K562 (cell line): Measurements from ENCODE around the gene ESCO1. TPM values are rescaled to one million over a fixed set of nuclear protein-coding genes. Genes with fewer than 3 reads are reported as not detected.

Source experiments
- CBX5 ChIP-seq: IDR thresholded peaks from 2 replicates; pipeline ENCODE4 v1.6.1; 2014; ENCODE audit warnings: low read depth, borderline replicate concordance
- ELF4 ChIP-seq: fragments of 450-650 bp; formaldehyde crosslinking; IDR thresholded peaks from 2 replicates; pipeline ENCODE4 v1.4.0; 2022; ENCODE audit warnings: missing genetic modification characterization
- EWSR1 ChIP-seq: fragments of 450-650 bp; IDR thresholded peaks from 2 replicates; pipeline ENCODE4 v1.6.1; 2018; ENCODE audit warnings: borderline replicate concordance, mild to moderate bottlenecking, low read depth, moderate library complexity; ENCODE audit not compliant: partially characterized antibody
- GABPB2 ChIP-seq: fragments of 250-450 bp; sonication (Bioruptor Pico); conservative IDR thresholded peaks from 2 replicates; pipeline ENCODE4 v1.5.1; 2021; ENCODE audit warnings: mild to moderate bottlenecking
- GTF2A2 ChIP-seq: IDR thresholded peaks from 2 replicates; pipeline ENCODE4 v1.6.1; 2016; ENCODE audit warnings: mild to moderate bottlenecking, missing genetic modification characterization, missing compliant biosample characterization
- HOMEZ ChIP-seq: fragments of 250-450 bp; sonication (Bioruptor Pico); IDR thresholded peaks from 2 replicates; pipeline ENCODE4 v1.4.0; 2020; ENCODE audit warnings: mild to moderate bottlenecking, moderate library complexity
- MNT ChIP-seq, 2 experiments: fragments of 450-650 bp; conservative IDR thresholded peaks; 2 replicates each; pipeline ENCODE4 v1.6.1; 2017; ENCODE audit warnings: mild to moderate bottlenecking in 2 of 2, moderate library complexity in 2 of 2
- NUFIP1 ChIP-seq: fragments of 450-650 bp; IDR thresholded peaks from 2 replicates; pipeline ENCODE4 v1.6.1; 2018; ENCODE audit not compliant: partially characterized antibody
- RFX5 ChIP-seq: IDR thresholded peaks from 2 replicates; pipeline ENCODE4 v1.6.1; 2011; ENCODE audit warnings: low read depth, mild to moderate bottlenecking, improper control_type of control experiment, low read length
- SAFB ChIP-seq: fragments of 200-400 bp; formaldehyde crosslinking; IDR thresholded peaks from 2 replicates; pipeline ENCODE4 v1.6.1; 2017; ENCODE audit warnings: low read depth, low read length, borderline replicate concordance
- SAFB2 ChIP-seq: fragments of 200-400 bp; formaldehyde crosslinking; IDR thresholded peaks from 2 replicates; pipeline ENCODE4 v1.6.1; 2018; ENCODE audit warnings: borderline replicate concordance, low read length, low read depth, moderate library complexity; ENCODE audit not compliant: severe bottlenecking
- polyA plus RNA-seq, 8 experiments: library from polyadenylated mRNA; depleted of rRNA in 4 of 8; stranded (reverse) in 5 of 8; unstranded in 3 of 8; fragments of >200 nt; fragmentation: Nextera tagmentation in 2 of 8; fragmentation: Illumina TruSeq in 1 of 8; extraction: Ambion mirVana in 2 of 8; extraction: Trizol in 1 of 8; gene quantifications; 2 replicates each; pipeline versions ENCODE4 v1.2.1 to v1.2.3, GENCODE V29; 2011 to 2014; ENCODE audit warnings: inconsistent platforms in 1 of 8, missing spikeins in 1 of 8
- total RNA-seq, 7 experiments: library from RNA; depleted of rRNA in 6 of 7; stranded (reverse); fragments of >200 nt in 6 of 7; fragmentation: Illumina TruSeq in 2 of 7; extraction: Trizol in 2 of 7; gene quantifications; 2 replicates each; pipeline versions ENCODE4 v1.2.1 to v1.2.3, GENCODE V29; 2011 to 2021; ENCODE audit warnings: low replicate concordance in 1 of 7
- TF ChIP-seq, protein P1 (sequence below): fragments of 450-650 bp; formaldehyde crosslinking; IDR thresholded peaks from 2 replicates; pipeline ENCODE4 v1.4.0; 2022; ENCODE audit warnings: missing genetic modification characterization
- TF ChIP-seq, protein P2 (sequence below): fragments of 250-450 bp; sonication (Bioruptor Pico); IDR thresholded peaks from 2 replicates; pipeline ENCODE4 v1.5.0; 2021; ENCODE audit warnings: mild to moderate bottlenecking, moderate library complexity
- TF ChIP-seq, protein P3 (sequence below), 2 experiments: fragments of 150-350 bp in 1 of 2; IDR thresholded peaks; 2 replicates each; pipeline ENCODE4 v1.6.1; 2012 to 2016; ENCODE audit warnings: low read depth in 2 of 2, low read length in 2 of 2, mild to moderate bottlenecking in 1 of 2, moderate library complexity in 1 of 2

Gene ESCO1
- total and polyA plus RNA-seq, 9 of the 15 experiments (the other 6 are each of a cell fraction or from before 2014, with no cell fraction given) = 15.0 to 31.3 (median 19.6) TPM

DNA sequence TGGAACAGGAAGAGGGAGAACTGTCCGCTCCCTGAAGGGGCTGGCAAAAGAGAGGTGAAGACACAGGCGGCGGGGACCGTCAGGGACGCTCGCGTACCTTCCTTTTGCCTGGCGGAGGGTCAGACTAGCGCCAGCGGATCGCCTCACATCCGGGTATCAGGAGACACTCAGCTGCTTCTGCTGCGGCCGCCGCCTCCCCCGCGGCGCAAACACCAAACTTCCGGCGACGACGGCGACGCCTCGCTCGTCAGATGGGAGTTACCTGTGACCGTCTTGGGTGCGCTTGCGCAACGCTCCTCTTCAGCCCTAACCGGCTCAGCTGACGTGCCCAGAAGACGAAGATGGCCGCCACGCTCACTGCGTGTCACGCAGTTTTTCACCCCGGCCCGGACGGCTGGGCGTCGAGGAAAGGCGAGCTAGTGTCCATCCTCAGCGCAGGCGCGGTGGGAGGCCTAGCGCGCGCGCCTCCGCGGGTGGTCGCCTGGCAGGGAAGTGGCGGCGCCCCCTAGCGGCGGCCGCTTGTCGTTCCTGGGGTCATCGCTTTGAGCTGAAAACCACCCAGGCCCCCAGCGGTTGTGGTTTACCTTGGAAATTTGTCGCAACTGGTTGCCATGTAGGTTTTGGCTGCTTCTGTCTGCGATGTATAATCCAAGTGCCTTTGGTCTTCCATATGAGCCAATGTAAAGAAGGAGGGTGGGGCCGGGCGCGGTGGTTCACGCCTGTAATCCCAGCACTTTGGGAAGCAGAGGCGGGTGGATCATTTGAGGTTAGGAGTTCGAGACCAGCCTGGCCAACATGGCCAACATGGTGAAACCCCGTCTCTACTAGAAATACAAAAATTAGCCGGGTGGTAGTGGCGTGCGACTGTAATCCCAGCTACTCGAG is at the start of gene ESCO1 (continued):
- TF ChIP-seq GABPB2 (CRISPR knock-in tag) (no peak), MNT (conservative IDR thresholded peaks at IDR 0.05) (peak; percentile 85 to 89), NUFIP1 (no peak), ELF4 (CRISPR knock-in tag) (no peak), EWSR1 (no peak), HOMEZ (CRISPR knock-in tag) (no peak), SAFB2 (no peak), CBX5 (0 out of 2 replicates have a peak, but pooled peaks have one; percentile 41), GTF2A2 (no peak), SAFB (0 out of 2 replicates have a peak, but pooled peaks have one; percentile 16), RFX5 (peak; percentile 93)
- TF ChIP-seq, protein P1, sequence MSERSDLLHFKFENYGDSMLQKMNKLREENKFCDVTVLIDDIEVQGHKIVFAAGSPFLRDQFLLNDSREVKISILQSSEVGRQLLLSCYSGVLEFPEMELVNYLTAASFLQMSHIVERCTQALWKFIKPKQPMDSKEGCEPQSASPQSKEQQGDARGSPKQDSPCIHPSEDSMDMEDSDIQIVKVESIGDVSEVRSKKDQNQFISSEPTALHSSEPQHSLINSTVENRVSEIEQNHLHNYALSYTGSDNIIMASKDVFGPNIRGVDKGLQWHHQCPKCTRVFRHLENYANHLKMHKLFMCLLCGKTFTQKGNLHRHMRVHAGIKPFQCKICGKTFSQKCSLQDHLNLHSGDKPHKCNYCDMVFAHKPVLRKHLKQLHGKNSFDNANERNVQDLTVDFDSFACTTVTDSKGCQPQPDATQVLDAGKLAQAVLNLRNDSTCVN (CRISPR knock-in tag) = no peak
- TF ChIP-seq, protein P2, sequence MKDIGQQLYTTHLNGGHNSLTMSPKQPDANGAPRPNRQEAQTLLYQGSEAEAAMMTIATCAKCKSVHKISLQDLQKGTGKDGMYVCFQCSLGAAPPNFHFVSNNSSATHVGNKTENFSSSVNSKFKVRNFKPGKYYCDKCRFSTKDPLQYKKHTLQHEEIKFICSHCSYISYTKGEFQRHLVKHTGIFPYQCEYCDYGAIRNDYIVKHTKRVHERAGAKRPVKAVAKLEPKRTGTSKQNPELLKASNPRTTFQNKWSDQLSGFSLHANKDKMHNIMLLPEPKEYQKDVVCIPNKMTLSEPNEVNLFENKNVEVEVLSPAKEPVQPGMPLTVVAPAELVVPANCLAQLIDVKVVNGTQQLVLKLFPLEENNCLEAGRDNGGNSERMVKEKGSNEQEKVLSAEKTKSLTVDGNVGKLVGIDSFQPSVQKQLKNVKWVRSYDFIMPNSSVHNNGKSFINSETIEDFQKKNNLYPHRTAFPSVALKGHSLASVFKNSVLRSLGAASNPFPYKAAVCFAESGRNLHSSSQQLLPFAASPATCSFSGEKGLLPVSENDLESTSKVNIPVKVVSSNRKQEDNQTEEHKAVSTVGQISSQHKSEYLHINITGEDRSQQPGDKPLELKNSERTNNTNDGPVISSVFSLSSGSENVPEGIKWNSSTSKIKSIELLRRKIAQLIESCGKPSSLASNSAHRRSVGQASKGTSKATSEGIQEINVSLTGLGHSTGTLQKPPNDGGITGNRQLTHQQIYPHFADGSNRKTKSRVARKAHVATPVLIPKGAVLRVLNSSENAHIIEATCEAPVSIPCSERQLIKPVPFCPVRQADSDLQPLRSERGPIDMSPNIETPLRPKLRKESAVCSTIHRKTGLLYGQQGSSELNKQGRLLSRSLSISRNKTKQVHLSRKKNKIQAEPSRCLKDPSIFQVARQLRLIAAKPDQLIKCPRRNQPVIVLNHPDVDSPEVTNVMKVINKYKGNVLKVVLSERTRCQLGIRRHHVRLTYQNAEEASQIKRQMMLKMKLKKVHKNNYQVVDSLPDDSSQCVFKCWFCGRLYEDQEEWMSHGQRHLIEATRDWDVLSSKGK (CRISPR knock-in tag) = no peak
- TF ChIP-seq, protein P3, sequence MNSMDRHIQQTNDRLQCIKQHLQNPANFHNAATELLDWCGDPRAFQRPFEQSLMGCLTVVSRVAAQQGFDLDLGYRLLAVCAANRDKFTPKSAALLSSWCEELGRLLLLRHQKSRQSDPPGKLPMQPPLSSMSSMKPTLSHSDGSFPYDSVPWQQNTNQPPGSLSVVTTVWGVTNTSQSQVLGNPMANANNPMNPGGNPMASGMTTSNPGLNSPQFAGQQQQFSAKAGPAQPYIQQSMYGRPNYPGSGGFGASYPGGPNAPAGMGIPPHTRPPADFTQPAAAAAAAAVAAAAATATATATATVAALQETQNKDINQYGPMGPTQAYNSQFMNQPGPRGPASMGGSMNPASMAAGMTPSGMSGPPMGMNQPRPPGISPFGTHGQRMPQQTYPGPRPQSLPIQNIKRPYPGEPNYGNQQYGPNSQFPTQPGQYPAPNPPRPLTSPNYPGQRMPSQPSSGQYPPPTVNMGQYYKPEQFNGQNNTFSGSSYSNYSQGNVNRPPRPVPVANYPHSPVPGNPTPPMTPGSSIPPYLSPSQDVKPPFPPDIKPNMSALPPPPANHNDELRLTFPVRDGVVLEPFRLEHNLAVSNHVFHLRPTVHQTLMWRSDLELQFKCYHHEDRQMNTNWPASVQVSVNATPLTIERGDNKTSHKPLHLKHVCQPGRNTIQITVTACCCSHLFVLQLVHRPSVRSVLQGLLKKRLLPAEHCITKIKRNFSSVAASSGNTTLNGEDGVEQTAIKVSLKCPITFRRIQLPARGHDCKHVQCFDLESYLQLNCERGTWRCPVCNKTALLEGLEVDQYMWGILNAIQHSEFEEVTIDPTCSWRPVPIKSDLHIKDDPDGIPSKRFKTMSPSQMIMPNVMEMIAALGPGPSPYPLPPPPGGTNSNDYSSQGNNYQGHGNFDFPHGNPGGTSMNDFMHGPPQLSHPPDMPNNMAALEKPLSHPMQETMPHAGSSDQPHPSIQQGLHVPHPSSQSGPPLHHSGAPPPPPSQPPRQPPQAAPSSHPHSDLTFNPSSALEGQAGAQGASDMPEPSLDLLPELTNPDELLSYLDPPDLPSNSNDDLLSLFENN (IDR thresholded peaks at IDR 0.05; ENCODE audit: low read depth in 2 of 2, low read length in 2 of 2) = peak in 1 of 2 experiments; percentile 65; a peak in 1 of 4 replicates
